ENCODE data around the gene STARD10.
A peak's percentile ranks its signal among the peaks of the same experiment; 100 is the strongest.
"Not testable (repeated sequence)": the region's sequence is repeated elsewhere in the genome, so short reads cannot be mapped to it uniquely, and the experiment has no call there.

Gene STARD10

GRCh38 chr11:72807792-72808191, 13.9 kb upstream of the STARD10 start:
- no peak for DNase-seq (ENCODE audit: low spot score)

GRCh38 chr11:72807021-72807693, 13.3 kb upstream of the STARD10 start:
- no peak for DNase-seq (ENCODE audit: low spot score)

- DNase-seq (ENCODE audit: low spot score) = not testable (repeated sequence)
Observed at GRCh38 chr11:72806378-72806777, 12.5 kb upstream of the STARD10 start.

GRCh38 chr11:72805216-72805615, 11.4 kb upstream of the STARD10 start:
- no peak for DNase-seq (ENCODE audit: low spot score)

- no peak for DNase-seq (ENCODE audit: low spot score)
Observed at GRCh38 chr11:72802822-72803221, 9.0 kb upstream of the STARD10 start.

GRCh38 chr11:72799441-72799840, 5.6 kb upstream of the STARD10 start:
- DNase-seq (ENCODE audit: low spot score) = no peak

GRCh38 chr11:72798361-72798760, 4.5 kb upstream of the STARD10 start:
- DNase-seq (ENCODE audit: low spot score) = no peak

- DNase-seq (ENCODE audit: low spot score) = no peak
Observed at GRCh38 chr11:72793076-72793424, 797 bp downstream of the STARD10 start.

GRCh38 chr11:72792437-72793021, 1.3 kb downstream of the STARD10 start:
- DNase-seq (ENCODE audit: low spot score) = no peak

GRCh38 chr11:72791228-72791627, 2.6 kb downstream of the STARD10 start:
- not testable (repeated sequence) for DNase-seq (ENCODE audit: low spot score)

- DNase-seq (ENCODE audit: low spot score) = no peak
Observed at GRCh38 chr11:72789493-72790131, 4.2 kb downstream of the STARD10 start.

GRCh38 chr11:72788241-72788640, 5.6 kb downstream of the STARD10 start:
- DNase-seq (ENCODE audit: low spot score) = no peak

GRCh38 chr11:72787216-72788104, 6.4 kb downstream of the STARD10 start:
- peak; percentile 94 for DNase-seq (ENCODE audit: low spot score)

- DNase-seq (ENCODE audit: low spot score) = peak; percentile 86
Observed at GRCh38 chr11:72786305-72787215, 7.3 kb downstream of the STARD10 start.

GRCh38 chr11:72784662-72785061, 9.2 kb downstream of the STARD10 start:
- no peak for DNase-seq (ENCODE audit: low spot score)

- no peak for DNase-seq (ENCODE audit: low spot score)
Observed at GRCh38 chr11:72783144-72783905, 10.5 kb downstream of the STARD10 start.

- peak; percentile 71 for DNase-seq (ENCODE audit: low spot score)
Observed at GRCh38 chr11:72782081-72782920, 11.5 kb downstream of the STARD10 start.

GRCh38 chr11:72781313-72782080, 12.3 kb downstream of the STARD10 start:
- no peak for DNase-seq (ENCODE audit: low spot score)

- no peak for DNase-seq (ENCODE audit: low spot score)
Observed at GRCh38 chr11:72781063-72781312, 12.9 kb downstream of the STARD10 start.
